ENCODE measurements around the gene GFAP.

The GFAP gene

GRCh38 chr17:44875761-44876160, 39.5 kb downstream of the GFAP start:
- Histone ChIP-seq H3K9me3 (ENCODE audit: low read depth, low read length) (no peaks in the 10 kb centered on the region), H3K4me3 (no peak overlapping the region), H3K9ac (ENCODE audit: insufficient read length) (no peak overlapping the region), H3K27ac (no peak overlapping the region), H3K36me3 (ENCODE audit: insufficient read depth, low read length) (peaks cover 81% of the 10 kb centered on the region)
- TF ChIP-seq POLR2AphosphoS5 (IDR thresholded peaks at IDR 0.05; ENCODE audit: borderline replicate concordance, low read depth, low read length) (no peak), EZH2 (IDR thresholded peaks at IDR 0.05) (no peak), FOXP2 (optimal IDR thresholded peaks at IDR 0.05; ENCODE audit: control extremely low read depth, extremely low read length, insufficient read depth) (no peak)
- DNase-seq (ENCODE audit: low read depth, low spot score), result no peak

- no peak for DNase-seq (ENCODE audit: low read depth, low spot score)
- H3K4me3 ChIP-seq, result no peak overlapping the region
- H3K27ac ChIP-seq, result no peak overlapping the region
- no peak overlapping the region for H3K9ac ChIP-seq (ENCODE audit: insufficient read length)
- H3K36me3 ChIP-seq (ENCODE audit: insufficient read depth, low read length), result peaks cover 80% of the 10 kb centered on the region
- TF ChIP-seq EZH2 (IDR thresholded peaks at IDR 0.05) (no peak), POLR2AphosphoS5 (IDR thresholded peaks at IDR 0.05; ENCODE audit: borderline replicate concordance, low read depth, low read length) (no peak), FOXP2 (optimal IDR thresholded peaks at IDR 0.05; ENCODE audit: control extremely low read depth, extremely low read length, insufficient read depth) (no peak)
- H3K9me3 ChIP-seq (ENCODE audit: low read depth, low read length), result no peaks in the 10 kb centered on the region
These were observed 43.0 kb downstream of the GFAP start for GRCh38 chr17:44872131-44872768.

- peaks cover 80% of the 10 kb centered on the region for H3K36me3 ChIP-seq (ENCODE audit: insufficient read depth, low read length)
- no peak overlapping the region for H3K4me3 ChIP-seq
- TF ChIP-seq POLR2AphosphoS5 (IDR thresholded peaks at IDR 0.05; ENCODE audit: borderline replicate concordance, low read depth, low read length), result no peak
- TF ChIP-seq FOXP2 (optimal IDR thresholded peaks at IDR 0.05; ENCODE audit: control extremely low read depth, extremely low read length, insufficient read depth), result no peak
- TF ChIP-seq EZH2 (IDR thresholded peaks at IDR 0.05), result no peak
These were observed 43.7 kb downstream of the GFAP start for GRCh38 chr17:44871556-44871955.

GRCh38 chr17:44867841-44868240, 47.5 kb downstream of the GFAP start:
- Histone ChIP-seq H3K4me3 (no peak overlapping the region), H3K27ac (0 out of 2 replicates have a peak overlapping the region, but pooled peaks have one; percentile 16), H3K36me3 (ENCODE audit: insufficient read depth, low read length) (peaks cover 75% of the 10 kb centered on the region), H3K9ac (ENCODE audit: insufficient read length) (no peak overlapping the region), H3K9me3 (ENCODE audit: low read depth, low read length) (no peaks in the 10 kb centered on the region)
- no peak for DNase-seq (ENCODE audit: low read depth, low spot score)
- no peak for TF ChIP-seq POLR2AphosphoS5 (IDR thresholded peaks at IDR 0.05; ENCODE audit: borderline replicate concordance, low read depth, low read length)
- no peak for TF ChIP-seq EZH2 (IDR thresholded peaks at IDR 0.05)
- no peak for TF ChIP-seq FOXP2 (optimal IDR thresholded peaks at IDR 0.05; ENCODE audit: control extremely low read depth, extremely low read length, insufficient read depth)

More at GRCh38 chr17:44871556-44871955, 43.7 kb downstream of the GFAP start:
- H3K9ac ChIP-seq (ENCODE audit: insufficient read length), result no peak overlapping the region
- no peaks in the 10 kb centered on the region for H3K9me3 ChIP-seq (ENCODE audit: low read depth, low read length)
- H3K27ac ChIP-seq, result no peak overlapping the region
- no peak for DNase-seq (ENCODE audit: low read depth, low spot score)

GRCh38 chr17:44865931-44866330, 49.4 kb downstream of the GFAP start:
- Histone ChIP-seq H3K9me3 (ENCODE audit: low read depth, low read length) (no peaks in the 10 kb centered on the region), H3K4me3 (no peak overlapping the region), H3K9ac (ENCODE audit: insufficient read length) (no peak overlapping the region), H3K27ac (0 out of 2 replicates have a peak overlapping the region, but pooled peaks have one; percentile 4), H3K36me3 (ENCODE audit: insufficient read depth, low read length) (peaks cover 77% of the 10 kb centered on the region)
- DNase-seq (ENCODE audit: low read depth, low spot score), result no peak
- no peak for TF ChIP-seq POLR2AphosphoS5 (IDR thresholded peaks at IDR 0.05; ENCODE audit: borderline replicate concordance, low read depth, low read length)
- no peak for TF ChIP-seq FOXP2 (optimal IDR thresholded peaks at IDR 0.05; ENCODE audit: control extremely low read depth, extremely low read length, insufficient read depth)
- no peak for TF ChIP-seq EZH2 (IDR thresholded peaks at IDR 0.05)

- no peak overlapping the region for H3K4me3 ChIP-seq
- peak; percentile 56 for DNase-seq (ENCODE audit: low read depth, low spot score)
- TF ChIP-seq EZH2 (IDR thresholded peaks at IDR 0.05) (no peak), FOXP2 (optimal IDR thresholded peaks at IDR 0.05; ENCODE audit: control extremely low read depth, extremely low read length, insufficient read depth) (no peak), POLR2AphosphoS5 (IDR thresholded peaks at IDR 0.05; ENCODE audit: borderline replicate concordance, low read depth, low read length) (no peak)
- 0 out of 2 replicates have a peak overlapping the region, but pooled peaks have one; percentile 4 for H3K27ac ChIP-seq
- no peaks in the 10 kb centered on the region for H3K9me3 ChIP-seq (ENCODE audit: low read depth, low read length)
- H3K9ac ChIP-seq (ENCODE audit: insufficient read length), result no peak overlapping the region
- peaks cover 80% of the 10 kb centered on the region for H3K36me3 ChIP-seq (ENCODE audit: insufficient read depth, low read length)
These were observed 50.1 kb downstream of the GFAP start for GRCh38 chr17:44865231-44865660.

- Histone ChIP-seq H3K27ac (no peak overlapping the region), H3K9ac (ENCODE audit: insufficient read length) (no peak overlapping the region), H3K9me3 (ENCODE audit: low read depth, low read length) (no peaks in the 10 kb centered on the region), H3K36me3 (ENCODE audit: insufficient read depth, low read length) (peaks cover 80% of the 10 kb centered on the region), H3K4me3 (no peak overlapping the region)
- DNase-seq (ENCODE audit: low read depth, low spot score), result no peak
- no peak for TF ChIP-seq FOXP2 (optimal IDR thresholded peaks at IDR 0.05; ENCODE audit: control extremely low read depth, extremely low read length, insufficient read depth)
- TF ChIP-seq POLR2AphosphoS5 (IDR thresholded peaks at IDR 0.05; ENCODE audit: borderline replicate concordance, low read depth, low read length), result no peak
- no peak for TF ChIP-seq EZH2 (IDR thresholded peaks at IDR 0.05)
These were observed 50.5 kb downstream of the GFAP start for GRCh38 chr17:44864831-44865230.

- no peak overlapping the region for H3K27ac ChIP-seq
- no peak overlapping the region for H3K9ac ChIP-seq (ENCODE audit: insufficient read length)
- no peak for DNase-seq (ENCODE audit: low read depth, low spot score)
- no peaks in the 10 kb centered on the region for H3K9me3 ChIP-seq (ENCODE audit: low read depth, low read length)
- no peak for TF ChIP-seq POLR2AphosphoS5 (IDR thresholded peaks at IDR 0.05; ENCODE audit: borderline replicate concordance, low read depth, low read length)
- TF ChIP-seq FOXP2 (optimal IDR thresholded peaks at IDR 0.05; ENCODE audit: control extremely low read depth, extremely low read length, insufficient read depth), result no peak
- TF ChIP-seq EZH2 (IDR thresholded peaks at IDR 0.05), result no peak
- no peak overlapping the region for H3K4me3 ChIP-seq
- H3K36me3 ChIP-seq (ENCODE audit: insufficient read depth, low read length), result peaks cover 80% of the 10 kb centered on the region
These were observed 52.0 kb downstream of the GFAP start for GRCh38 chr17:44863061-44863918.
